Panc1 (cell line): ENCODE measurements around the gene VARS2. TPM values are rescaled to one million over a fixed set of nuclear protein-coding genes. Genes with fewer than 3 reads are reported as not detected.
"Not testable (repeated sequence)": the region's sequence is repeated elsewhere in the genome, so short reads cannot be mapped to it uniquely, and the experiment has no call there.

ENCODE experiments used
- ATAC-seq: fragments of 200-7000 bp; cut with Tn5 transposase; 2 replicates; pipeline ENCODE4 v1.9.1; 2020; ENCODE audit warnings: mild to moderate bottlenecking, moderate library complexity
- BruUV-seq: library from RNA; stranded (reverse); fragments of 400-500 nt; replicated peaks from 2 replicates; lab custom pipeline; 2021; lab: Mats Ljungman, UMichigan
- CTCF ChIA-PET: fragments of 300-600 bp; sonication (Branson Sonifier 250); formaldehyde crosslinking; loops from one replicate; lab custom pipeline; 2022; ENCODE audit warnings: antibody characterized with exemption; lab: Charles Lee
- POLR2A ChIA-PET: fragments of 300-600 bp; sonication (Branson Sonifier 250); formaldehyde crosslinking; loops from one replicate; lab custom pipeline; 2022; ENCODE audit warnings: antibody characterized with exemption; lab: Charles Lee
- DNase-seq: peaks from one replicate; pipeline ENCODE4 v3.0.0-alpha.2; 2010; ENCODE audit warnings: low read depth, low spot score
- H3K27ac ChIP-seq: 2 replicates; pipeline ENCODE4 v1.5.1; 2011; ENCODE audit warnings: mild to moderate bottlenecking, low read length, inconsistent platforms
- H3K27me3 ChIP-seq: fragments of 200-500 bp; sonication (Bioruptor generic); 2 replicates; pipeline ENCODE4 v1.6.0; 2014; ENCODE audit warnings: low read length, inconsistent platforms; ENCODE audit not compliant: control insufficient read depth, insufficient read depth
- H3K36me3 ChIP-seq: fragments of 200-500 bp; sonication (Bioruptor generic); 2 replicates; pipeline ENCODE4 v1.5.1; 2014; ENCODE audit warnings: inconsistent platforms, mild to moderate bottlenecking, low read length, moderate library complexity; ENCODE audit not compliant: control insufficient read depth, insufficient read depth
- H3K4me1 ChIP-seq: 2 replicates; pipeline ENCODE4 v1.5.1; 2011; ENCODE audit warnings: inconsistent platforms, mild to moderate bottlenecking, low read length, moderate library complexity; ENCODE audit not compliant: control insufficient read depth, insufficient read depth
- H3K4me3 ChIP-seq, 2 experiments: 2 replicates each; pipeline ENCODE4 v1.5.1; 2011 to 2012; ENCODE audit warnings: low read depth in 2 of 2, low read length in 2 of 2, mild to moderate bottlenecking in 2 of 2, inconsistent platforms in 1 of 2, moderate library complexity in 1 of 2
- H3K9me3 ChIP-seq: fragments of 200-500 bp; sonication (Bioruptor generic); 2 replicates; pipeline ENCODE4 v1.5.1; 2014; ENCODE audit warnings: low read depth, mild to moderate bottlenecking, inconsistent platforms, low read length, moderate library complexity; ENCODE audit not compliant: control insufficient read depth, insufficient read depth
- POLR2AphosphoS5 ChIP-seq: IDR thresholded peaks from 2 replicates; pipeline ENCODE4 v1.6.1; 2012; ENCODE audit warnings: mild to moderate bottlenecking, low read depth, low read length, moderate library complexity
- SIN3A ChIP-seq: IDR thresholded peaks from 2 replicates; pipeline ENCODE4 v1.6.1; 2012; ENCODE audit warnings: low read depth, mild to moderate bottlenecking, low read length, moderate library complexity, borderline replicate concordance; ENCODE audit not compliant: insufficient read depth
- TCF7L2 ChIP-seq: IDR thresholded peaks from 2 replicates; pipeline ENCODE4 v1.6.1; 2011; ENCODE audit warnings: mild to moderate bottlenecking, low read depth, low read length, inconsistent platforms
- in situ Hi-C: cut with HindIII; loops from 2 replicates; pipeline ENCODE4 v1.10.0; 2016; ENCODE audit warnings: low sequenced_read_pairs, low pct_unique_long_range_greater_than_20kb
- intact Hi-C: fragments of 100-400 bp; cut with micrococcal nuclease; formaldehyde crosslinking; loops from one replicate; pipeline ENCODE4 v1.10.0; 2022; ENCODE audit not compliant: unreplicated experiment
- total RNA-seq: library from RNA; stranded (reverse); gene quantifications from one replicate; pipeline ENCODE4 v1.2.1, GENCODE V29; 2021; ENCODE audit not compliant: unreplicated experiment
- TF ChIP-seq, protein P1 (sequence below), 2 experiments: IDR thresholded peaks; 2 replicates each; pipeline ENCODE4 v1.6.1; 2011 to 2012; ENCODE audit warnings: low read depth in 2 of 2, control low read depth in 1 of 2, low read length in 1 of 2, mild to moderate bottlenecking in 1 of 2, moderate library complexity in 1 of 2; ENCODE audit not compliant: insufficient read depth in 1 of 2
- TF ChIP-seq, protein P2 (sequence below): fragments of 450-650 bp; IDR thresholded peaks from 2 replicates; pipeline ENCODE4 v1.5.1; 2017; ENCODE audit warnings: mild to moderate bottlenecking

VARS2 gene
- total RNA-seq, 1 experiment from 2014 or later = 42.7 TPM

DNA sequence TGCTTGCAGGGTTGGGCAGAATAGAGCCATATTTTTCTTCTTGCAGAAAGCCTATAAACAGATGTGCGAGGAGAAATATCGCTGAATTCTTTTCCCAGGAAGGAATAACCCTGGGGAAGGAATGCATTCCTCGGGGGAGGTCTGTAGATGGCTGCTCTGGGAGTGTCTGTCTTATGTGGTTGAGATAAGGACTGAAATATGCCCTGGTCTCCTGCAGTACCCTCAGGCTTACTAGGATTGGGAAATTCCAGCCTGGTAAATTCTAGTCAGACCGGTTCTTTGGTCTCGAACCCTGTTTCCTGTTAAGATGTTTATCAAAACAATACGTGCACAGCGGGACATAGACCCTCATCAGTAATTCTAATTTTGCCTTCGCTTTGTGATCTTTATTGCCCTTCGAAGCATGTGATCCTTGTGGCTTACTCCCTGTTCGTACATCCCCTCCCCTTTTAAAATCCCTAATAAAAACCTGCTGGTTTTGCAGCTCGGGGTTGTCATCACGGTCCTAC lies 44.7 kb upstream of the VARS2 start:
- H3K27ac ChIP-seq, H3K4me3 ChIP-seq, CTCF ChIA-PET, DNase-seq, H3K4me1 ChIP-seq, BruUV-seq, H3K27me3 ChIP-seq, H3K9me3 ChIP-seq, ATAC-seq, intact Hi-C loops, H3K36me3 ChIP-seq, POLR2A ChIA-PET: not testable (repeated sequence)
- in situ Hi-C loops = loop anchor here (10.0 kb wide), 1 partner anchor 206 kb away; no protein-coding TSS in a partner anchor

DNA sequence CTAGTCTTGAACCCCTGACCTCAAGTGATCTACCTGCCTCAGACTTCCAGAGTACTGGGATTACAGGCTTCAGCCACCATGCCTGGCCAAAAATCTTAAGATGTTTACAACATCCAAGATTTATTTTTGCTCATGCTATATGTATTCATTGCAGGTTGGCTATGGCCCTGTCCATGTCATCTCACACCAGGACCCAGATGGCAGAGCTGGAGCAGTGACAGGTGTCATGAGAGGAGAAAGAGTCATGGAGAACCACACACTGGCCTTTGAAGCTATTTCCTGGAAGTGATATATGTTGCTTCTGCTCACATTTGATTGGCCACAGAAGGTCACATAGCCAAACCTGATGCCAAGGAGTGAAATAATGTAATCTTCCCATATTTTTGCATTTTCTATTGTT lies 43.5 kb upstream of the VARS2 start:
- H3K4me3 ChIP-seq = no peak overlapping the region
- POLR2A ChIA-PET = no interaction called here
- no peak overlapping the region for H3K27ac ChIP-seq
- no peaks in the 10 kb centered on the region for H3K27me3 ChIP-seq
- no TSS peak for BruUV-seq
- no peaks in the 10 kb centered on the region for H3K4me1 ChIP-seq
- CTCF ChIA-PET = no interaction called here
- no peaks in the 10 kb centered on the region for H3K36me3 ChIP-seq
- H3K9me3 ChIP-seq = no peaks in the 10 kb centered on the region; the same call in 1 of the 2 replicates
- ATAC-seq = no peak
- DNase-seq = no peak
- intact Hi-C loops (no loop called here), in situ Hi-C loops (no loop called here)
- TF ChIP-seq SIN3A = no peak
- TF ChIP-seq, protein P1, sequence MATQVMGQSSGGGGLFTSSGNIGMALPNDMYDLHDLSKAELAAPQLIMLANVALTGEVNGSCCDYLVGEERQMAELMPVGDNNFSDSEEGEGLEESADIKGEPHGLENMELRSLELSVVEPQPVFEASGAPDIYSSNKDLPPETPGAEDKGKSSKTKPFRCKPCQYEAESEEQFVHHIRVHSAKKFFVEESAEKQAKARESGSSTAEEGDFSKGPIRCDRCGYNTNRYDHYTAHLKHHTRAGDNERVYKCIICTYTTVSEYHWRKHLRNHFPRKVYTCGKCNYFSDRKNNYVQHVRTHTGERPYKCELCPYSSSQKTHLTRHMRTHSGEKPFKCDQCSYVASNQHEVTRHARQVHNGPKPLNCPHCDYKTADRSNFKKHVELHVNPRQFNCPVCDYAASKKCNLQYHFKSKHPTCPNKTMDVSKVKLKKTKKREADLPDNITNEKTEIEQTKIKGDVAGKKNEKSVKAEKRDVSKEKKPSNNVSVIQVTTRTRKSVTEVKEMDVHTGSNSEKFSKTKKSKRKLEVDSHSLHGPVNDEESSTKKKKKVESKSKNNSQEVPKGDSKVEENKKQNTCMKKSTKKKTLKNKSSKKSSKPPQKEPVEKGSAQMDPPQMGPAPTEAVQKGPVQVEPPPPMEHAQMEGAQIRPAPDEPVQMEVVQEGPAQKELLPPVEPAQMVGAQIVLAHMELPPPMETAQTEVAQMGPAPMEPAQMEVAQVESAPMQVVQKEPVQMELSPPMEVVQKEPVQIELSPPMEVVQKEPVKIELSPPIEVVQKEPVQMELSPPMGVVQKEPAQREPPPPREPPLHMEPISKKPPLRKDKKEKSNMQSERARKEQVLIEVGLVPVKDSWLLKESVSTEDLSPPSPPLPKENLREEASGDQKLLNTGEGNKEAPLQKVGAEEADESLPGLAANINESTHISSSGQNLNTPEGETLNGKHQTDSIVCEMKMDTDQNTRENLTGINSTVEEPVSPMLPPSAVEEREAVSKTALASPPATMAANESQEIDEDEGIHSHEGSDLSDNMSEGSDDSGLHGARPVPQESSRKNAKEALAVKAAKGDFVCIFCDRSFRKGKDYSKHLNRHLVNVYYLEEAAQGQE (IDR thresholded peaks at IDR 0.05; ENCODE audit: insufficient read depth in 1 of 2, low read depth in 2 of 2, low read length in 1 of 2) = no peak
- TF ChIP-seq, protein P2, sequence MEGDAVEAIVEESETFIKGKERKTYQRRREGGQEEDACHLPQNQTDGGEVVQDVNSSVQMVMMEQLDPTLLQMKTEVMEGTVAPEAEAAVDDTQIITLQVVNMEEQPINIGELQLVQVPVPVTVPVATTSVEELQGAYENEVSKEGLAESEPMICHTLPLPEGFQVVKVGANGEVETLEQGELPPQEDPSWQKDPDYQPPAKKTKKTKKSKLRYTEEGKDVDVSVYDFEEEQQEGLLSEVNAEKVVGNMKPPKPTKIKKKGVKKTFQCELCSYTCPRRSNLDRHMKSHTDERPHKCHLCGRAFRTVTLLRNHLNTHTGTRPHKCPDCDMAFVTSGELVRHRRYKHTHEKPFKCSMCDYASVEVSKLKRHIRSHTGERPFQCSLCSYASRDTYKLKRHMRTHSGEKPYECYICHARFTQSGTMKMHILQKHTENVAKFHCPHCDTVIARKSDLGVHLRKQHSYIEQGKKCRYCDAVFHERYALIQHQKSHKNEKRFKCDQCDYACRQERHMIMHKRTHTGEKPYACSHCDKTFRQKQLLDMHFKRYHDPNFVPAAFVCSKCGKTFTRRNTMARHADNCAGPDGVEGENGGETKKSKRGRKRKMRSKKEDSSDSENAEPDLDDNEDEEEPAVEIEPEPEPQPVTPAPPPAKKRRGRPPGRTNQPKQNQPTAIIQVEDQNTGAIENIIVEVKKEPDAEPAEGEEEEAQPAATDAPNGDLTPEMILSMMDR = no peak

DNA sequence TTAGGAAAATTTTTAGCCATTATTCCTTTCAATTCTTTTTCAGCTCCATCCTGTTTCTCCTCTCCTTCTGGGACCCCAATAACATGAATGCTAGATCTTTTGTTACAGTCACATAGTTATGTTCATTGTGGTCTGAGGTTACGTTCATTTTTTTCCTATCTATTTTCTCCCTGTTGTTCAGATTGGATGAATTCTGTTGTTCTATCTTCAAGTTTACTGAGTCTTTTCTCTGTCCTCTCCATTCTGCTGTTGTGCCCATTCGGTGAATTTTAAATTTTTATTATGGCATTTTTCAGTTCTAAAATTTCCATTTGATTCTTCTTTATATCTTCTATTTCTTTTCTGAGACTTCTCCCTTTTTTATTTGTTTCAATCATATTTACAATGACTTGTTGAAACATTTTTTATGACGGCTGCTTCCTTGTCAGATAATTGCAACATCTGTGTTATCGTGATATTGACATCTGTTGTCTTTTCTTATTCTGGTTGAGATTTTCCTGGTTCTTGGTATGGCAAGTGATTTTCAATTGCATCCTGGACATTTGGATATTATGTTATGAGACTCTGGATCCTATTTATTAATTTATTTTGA lies 42.4 kb upstream of the VARS2 start:
- Histone ChIP-seq H3K4me3 (no peak overlapping the region), H3K4me1 (0 out of 2 replicates have a peak, but pooled peaks cover 5% of the 10 kb centered on the region), H3K27ac (no peak overlapping the region), H3K36me3 (no peaks in the 10 kb centered on the region), H3K27me3 (no peaks in the 10 kb centered on the region), H3K9me3 (no peaks in the 10 kb centered on the region; the same call in 1 of the 2 replicates)
- no TSS peak for BruUV-seq
- POLR2A ChIA-PET = no interaction called here
- intact Hi-C loops (no loop called here), in situ Hi-C loops (no loop called here)
- ATAC-seq (no peak), DNase-seq (no peak)
- TF ChIP-seq SIN3A = no peak
- no peak for TF ChIP-seq TCF7L2
- TF ChIP-seq, protein P1 (IDR thresholded peaks at IDR 0.05; ENCODE audit: insufficient read depth in 1 of 2, low read depth in 2 of 2, low read length in 1 of 2) = no peak
- no peak for TF ChIP-seq POLR2AphosphoS5
- TF ChIP-seq, protein P2 = no peak
- CTCF ChIA-PET = no interaction called here
